GM21786 (cell line): ENCODE data around the gene NTS.

Experiments used
- ATAC-seq: cut with Tn5 transposase; IDR thresholded peaks from one replicate; pipeline ENCODE4 v1.9.1; 2021; ENCODE audit not compliant: unreplicated experiment

NTS gene

DNA sequence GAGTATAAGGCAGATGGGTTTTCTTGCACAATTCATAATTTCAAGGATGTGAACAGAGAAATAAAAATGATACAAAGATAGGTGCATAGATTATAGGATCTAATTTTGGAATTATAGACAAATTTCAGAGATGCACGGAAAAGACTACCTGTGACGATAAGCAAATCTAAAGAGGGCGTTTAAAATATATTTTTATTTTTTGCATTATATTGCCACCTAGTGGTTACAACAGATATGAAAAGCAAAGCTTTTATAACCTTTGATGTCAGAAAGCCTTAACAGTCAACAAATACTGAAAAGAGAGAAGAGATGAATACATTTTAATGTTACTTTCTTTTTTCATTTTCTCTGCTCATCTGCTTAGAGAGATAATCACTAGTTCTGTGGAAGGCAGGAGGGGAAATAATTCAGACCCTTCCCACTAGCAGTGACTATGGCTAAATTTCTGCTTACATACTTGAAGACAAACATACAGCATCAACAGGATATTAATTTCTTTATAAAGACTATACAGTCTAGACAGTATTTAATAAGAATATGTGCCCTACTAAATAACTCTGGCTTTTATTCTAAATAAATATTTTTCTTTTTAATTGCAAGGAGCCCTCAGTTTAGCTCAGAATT, 46.3 kb downstream of the NTS start:
- ATAC-seq = peak; percentile 65

- peak; percentile 44 for ATAC-seq
These were observed 49.8 kb downstream of the NTS start for GRCh38 chr12:85923767-85924331.

- no peak for ATAC-seq
These were observed 53.1 kb downstream of the NTS start for GRCh38 chr12:85927166-85927565.
